Dorsolateral prefrontal cortex (tissue), 118 donors: Measurements from ENCODE around the gene KDM4E. TPM values are rescaled to one million over a fixed set of nuclear protein-coding genes. Genes with fewer than 3 reads are reported as not detected.

Experiments used
- total RNA-seq, 120 experiments: library from RNA; stranded (reverse); gene quantifications; one replicate each; pipeline versions ENCODE4 v1.2.3 to v1.2.4, GENCODE V29; 2022

The KDM4E gene
- total RNA-seq, 120 experiments from 2014 or later: not detected

Other genes with a start within 250 kb of the KDM4E start
- gene CWC15, start 51.7 kb upstream of the KDM4E start, total RNA-seq: 10 to 100 TPM; 45.0 to 75.4 (median 59.4) TPM
- 1 to 10 TPM in 89 of 120 experiments, under 1 TPM in 30, not detected in 1; 0.39 to 3.1 (median 1.4) TPM for gene KDM4D, start 51.5 kb upstream of the KDM4E start, total RNA-seq
- gene KDM4F, start 24.2 kb downstream of the KDM4E start, total RNA-seq: not detected
- gene SRSF8, start 41.7 kb downstream of the KDM4E start, total RNA-seq: 10 to 100 TPM; 28.1 to 69.4 (median 48.2) TPM
- 100 to 1,000 TPM in 11 of 120 experiments, 10 to 100 TPM in 109; 49.1 to 144 (median 71.1) TPM for gene ENDOD1, start 64.6 kb downstream of the KDM4E start, total RNA-seq
- gene SESN3, start 205.9 kb downstream of the KDM4E start, total RNA-seq: 100 to 1,000 TPM in 100 of 120 experiments, 10 to 100 TPM in 20; 59.6 to 186 (median 116) TPM